Astrocyte of the spinal cord (primary cell): Measurements from ENCODE around the gene GPR150.
A peak's percentile ranks its signal among the peaks of the same experiment; 100 is the strongest.

ENCODE experiments used
- DNase-seq: peaks from one replicate; pipeline ENCODE4 v3.0.0; 2011; ENCODE audit warnings: low read depth, low spot score
- H3K4me3 ChIP-seq: 2 replicates; pipeline ENCODE4 v1.5.1; 2011; ENCODE audit warnings: low read depth, mild to moderate bottlenecking, low read length, moderate library complexity
- CTCF ChIP-seq: IDR thresholded peaks from 2 replicates; pipeline ENCODE4 v1.5.1; 2012; ENCODE audit warnings: low read depth, mild to moderate bottlenecking, low read length, inconsistent platforms
- in situ Hi-C: cut with HindIII; loops from 2 replicates; pipeline ENCODE4 v1.10.0; 2017; ENCODE audit warnings: low sequenced_read_pairs

The GPR150 gene

GRCh38 chr5:95660060-95660459 is 40.2 kb downstream of the GPR150 start:
- in situ Hi-C loops: loop anchor here (25.0 kb wide), 2 partner anchors 177 to 677 kb away; no protein-coding TSS in a partner anchor
- DNase-seq: no peak
- TF ChIP-seq CTCF: no peak
- H3K4me3 ChIP-seq: no peak overlapping the region

- TF ChIP-seq CTCF: no peak
- no peak for DNase-seq
- H3K4me3 ChIP-seq: no peak overlapping the region
- in situ Hi-C loops: loop anchor here (25.0 kb wide), 2 partner anchors 174 to 674 kb away; no protein-coding TSS in a partner anchor
Measured at GRCh38 chr5:95662946-95663345, 43.1 kb downstream of the GPR150 start.

- TF ChIP-seq CTCF: peak; percentile 75
- DNase-seq: peak; percentile 69
- in situ Hi-C loops: loop anchor here (25.0 kb wide), 2 partner anchors 173 to 673 kb away; no protein-coding TSS in a partner anchor
- H3K4me3 ChIP-seq: no peak overlapping the region
Measured at GRCh38 chr5:95664204-95664786, 44.4 kb downstream of the GPR150 start.

GRCh38 chr5:95667061-95667618 is 47.3 kb downstream of the GPR150 start:
- no peak overlapping the region for H3K4me3 ChIP-seq
- DNase-seq: no peak
- in situ Hi-C loops: loop anchor here (25.0 kb wide), 2 partner anchors 170 to 670 kb away; no protein-coding TSS in a partner anchor
- TF ChIP-seq CTCF: no peak

- in situ Hi-C loops: loop anchor here (25.0 kb wide), 2 partner anchors 170 to 670 kb away; no protein-coding TSS in a partner anchor
- no peak for DNase-seq
- no peak overlapping the region for H3K4me3 ChIP-seq
- no peak for TF ChIP-seq CTCF
Measured at GRCh38 chr5:95667678-95668077, 47.8 kb downstream of the GPR150 start.

GRCh38 chr5:95668216-95668615 is 48.3 kb downstream of the GPR150 start:
- no peak for TF ChIP-seq CTCF
- no peak overlapping the region for H3K4me3 ChIP-seq
- in situ Hi-C loops: loop anchor here (25.0 kb wide), 2 partner anchors 169 to 669 kb away; no protein-coding TSS in a partner anchor
- DNase-seq: peak; percentile 46
